Lower leg skin (tissue), 3 donors: ENCODE measurements around the gene CAMKMT.

Experiments
- POLR2A ChIP-seq, 2 donors: fragments of 450-650 bp; IDR thresholded peaks; one replicate each; pipeline ENCODE4 v1.6.1; 2016 to 2017; ENCODE audit warnings: antibody characterized with exemption in 2 of 2, mild to moderate bottlenecking in 1 of 2, moderate library complexity in 1 of 2
- TF ChIP-seq, protein P1 (sequence below), 3 donors: fragments of 450-650 bp; IDR thresholded peaks; one replicate each; pipeline ENCODE4 v1.5.1; 2016; ENCODE audit warnings: antibody characterized with exemption in 3 of 3, mild to moderate bottlenecking in 3 of 3, moderate library complexity in 2 of 3

DNA sequence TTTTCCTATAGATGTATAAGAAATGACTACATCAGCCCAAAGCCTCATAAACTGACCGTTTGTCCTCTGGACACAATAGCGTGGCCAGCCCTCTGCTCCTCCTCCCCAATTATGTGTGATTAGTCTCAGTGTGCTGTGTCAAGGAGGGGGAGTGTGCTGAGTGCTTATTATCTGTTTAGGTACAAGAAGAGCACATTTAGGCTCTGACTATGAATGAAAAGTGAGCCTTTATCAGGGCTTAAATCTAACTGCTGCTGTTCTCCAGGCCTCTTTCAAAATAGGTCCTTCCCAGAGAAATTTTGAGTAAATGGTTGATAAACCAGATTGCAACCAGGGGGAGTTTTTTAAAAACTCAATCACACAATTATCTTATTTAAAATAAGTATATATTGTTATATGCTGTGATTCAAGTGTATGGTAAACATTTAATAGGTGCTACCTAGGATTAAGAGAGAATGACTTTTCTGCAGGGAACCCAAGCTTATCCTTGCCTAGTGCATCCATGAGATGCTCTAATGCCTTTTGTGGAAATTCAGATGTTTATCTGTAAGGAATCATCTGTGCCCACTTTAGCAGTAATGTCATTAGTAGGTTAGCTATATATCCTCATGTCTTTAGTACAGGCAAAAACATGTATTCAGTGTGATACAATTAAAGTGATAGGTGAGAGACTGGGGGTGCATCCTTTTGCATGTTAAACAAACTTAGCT, 411.1 kb downstream of the CAMKMT start:
- TF ChIP-seq, protein P1, sequence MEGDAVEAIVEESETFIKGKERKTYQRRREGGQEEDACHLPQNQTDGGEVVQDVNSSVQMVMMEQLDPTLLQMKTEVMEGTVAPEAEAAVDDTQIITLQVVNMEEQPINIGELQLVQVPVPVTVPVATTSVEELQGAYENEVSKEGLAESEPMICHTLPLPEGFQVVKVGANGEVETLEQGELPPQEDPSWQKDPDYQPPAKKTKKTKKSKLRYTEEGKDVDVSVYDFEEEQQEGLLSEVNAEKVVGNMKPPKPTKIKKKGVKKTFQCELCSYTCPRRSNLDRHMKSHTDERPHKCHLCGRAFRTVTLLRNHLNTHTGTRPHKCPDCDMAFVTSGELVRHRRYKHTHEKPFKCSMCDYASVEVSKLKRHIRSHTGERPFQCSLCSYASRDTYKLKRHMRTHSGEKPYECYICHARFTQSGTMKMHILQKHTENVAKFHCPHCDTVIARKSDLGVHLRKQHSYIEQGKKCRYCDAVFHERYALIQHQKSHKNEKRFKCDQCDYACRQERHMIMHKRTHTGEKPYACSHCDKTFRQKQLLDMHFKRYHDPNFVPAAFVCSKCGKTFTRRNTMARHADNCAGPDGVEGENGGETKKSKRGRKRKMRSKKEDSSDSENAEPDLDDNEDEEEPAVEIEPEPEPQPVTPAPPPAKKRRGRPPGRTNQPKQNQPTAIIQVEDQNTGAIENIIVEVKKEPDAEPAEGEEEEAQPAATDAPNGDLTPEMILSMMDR (IDR thresholded peaks at IDR 0.05) = no peak
- no peak for TF ChIP-seq POLR2A (IDR thresholded peaks at IDR 0.05)
